Measurements from ENCODE around the gene FBRSL1.
A peak's percentile ranks its signal among the peaks of the same experiment; 100 is the strongest.

Gene FBRSL1

DNA sequence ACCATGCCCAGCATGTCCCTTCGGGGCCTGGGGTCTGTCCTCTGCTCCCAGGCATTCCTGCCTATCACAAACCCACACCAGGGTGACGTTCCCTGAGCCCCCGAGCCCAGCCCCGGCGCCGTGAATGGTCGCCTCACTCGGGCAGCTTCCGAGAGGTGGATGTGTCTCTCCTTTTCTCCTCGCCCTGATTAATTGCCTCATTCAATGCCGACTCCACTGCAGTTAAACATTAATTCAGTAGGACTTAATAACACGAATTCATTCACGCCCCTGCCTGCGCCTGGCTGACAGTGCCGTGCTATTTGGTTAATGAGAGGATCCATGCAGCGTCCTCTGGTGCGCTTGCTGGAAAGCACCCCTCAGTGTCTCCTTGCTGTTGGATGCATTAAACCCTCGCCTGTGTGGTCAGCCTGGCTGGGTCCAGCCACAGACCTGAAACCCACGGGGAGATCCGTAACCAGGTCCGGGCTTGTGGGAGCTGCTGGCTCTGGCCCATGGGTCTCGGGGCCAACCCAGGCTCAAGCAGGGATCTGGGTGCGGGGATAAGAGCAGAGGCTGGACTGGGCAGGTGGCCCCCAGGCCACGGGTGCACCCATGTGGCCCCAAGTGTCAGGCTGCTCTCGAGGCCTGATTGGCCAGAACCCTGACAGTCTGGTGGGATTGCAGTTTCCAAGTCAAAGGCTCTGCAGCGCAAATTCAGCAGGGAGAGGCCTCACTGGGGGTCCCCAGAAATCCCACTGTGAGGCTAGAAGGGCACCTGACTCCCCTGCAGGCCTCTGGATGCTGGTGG is 55.4 kb downstream of the FBRSL1 start:
- no peak for DNase-seq

DNA sequence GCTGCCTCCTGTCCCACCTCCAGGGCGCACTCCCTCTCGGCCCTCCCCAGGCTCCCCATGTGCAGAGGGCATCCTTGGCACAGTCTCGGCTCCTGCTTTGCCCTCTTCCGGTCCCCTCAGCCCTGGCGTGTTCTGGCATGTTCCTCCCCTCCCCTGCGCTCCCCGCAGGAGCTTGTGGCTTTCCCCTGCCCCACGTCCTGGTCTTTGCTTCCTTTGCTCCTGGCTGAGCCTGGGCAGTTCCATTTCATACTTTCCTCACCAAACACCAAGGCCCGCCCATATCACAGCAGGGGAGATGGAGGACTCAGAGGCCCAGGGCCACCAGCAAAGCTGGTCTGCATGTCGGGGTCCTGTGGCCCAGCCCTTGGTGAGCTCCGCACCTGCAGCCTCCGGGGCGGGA is 56.0 kb downstream of the FBRSL1 start:
- no peak for DNase-seq

DNA sequence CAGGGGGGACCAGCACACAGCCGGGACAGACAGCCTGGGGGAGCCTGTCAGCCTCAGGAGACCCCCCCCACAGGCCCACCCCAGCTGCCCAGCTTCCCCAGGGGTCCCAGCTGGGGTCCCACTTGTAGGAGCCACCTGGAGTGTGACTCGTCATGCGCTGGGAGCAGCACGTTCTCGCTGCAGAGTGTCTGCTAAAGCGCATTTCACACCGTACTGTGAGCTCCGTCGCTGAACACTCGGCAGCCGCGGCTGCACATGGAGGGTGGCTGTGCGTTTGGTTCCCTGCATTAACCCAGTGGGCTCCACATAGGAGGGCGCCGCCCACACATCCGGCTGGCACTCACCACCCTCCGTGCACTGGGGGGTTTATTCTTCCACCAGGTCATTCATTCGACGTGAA is 56.7 kb downstream of the FBRSL1 start:
- DNase-seq = no peak

DNA sequence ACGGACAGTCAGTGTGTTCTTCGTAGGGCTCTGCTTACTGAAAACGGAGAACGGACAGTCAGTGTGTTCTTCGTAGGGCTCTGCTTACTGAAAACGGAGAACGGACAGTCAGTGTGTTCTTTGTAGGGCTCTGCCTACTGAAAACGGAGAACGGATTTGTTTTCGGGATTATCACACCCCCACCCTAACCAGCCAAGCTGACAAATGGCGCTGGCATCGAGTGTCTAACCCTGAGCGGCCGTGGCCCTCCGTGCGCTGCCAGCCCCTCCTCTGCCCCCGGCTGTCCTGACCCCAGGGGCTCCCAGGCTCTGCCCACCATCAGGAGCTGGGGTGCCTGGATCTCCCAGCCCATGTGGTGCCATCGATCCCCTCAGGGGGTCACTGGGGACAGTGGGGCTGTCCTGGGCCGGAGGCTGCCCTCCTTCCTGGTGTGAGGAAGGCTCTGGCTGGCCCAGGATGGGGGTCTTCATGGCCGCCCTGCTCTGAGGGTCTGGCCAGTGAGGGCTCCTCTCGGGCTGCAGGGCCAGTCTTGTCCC is 57.3 kb downstream of the FBRSL1 start:
- DNase-seq = no peak

DNA sequence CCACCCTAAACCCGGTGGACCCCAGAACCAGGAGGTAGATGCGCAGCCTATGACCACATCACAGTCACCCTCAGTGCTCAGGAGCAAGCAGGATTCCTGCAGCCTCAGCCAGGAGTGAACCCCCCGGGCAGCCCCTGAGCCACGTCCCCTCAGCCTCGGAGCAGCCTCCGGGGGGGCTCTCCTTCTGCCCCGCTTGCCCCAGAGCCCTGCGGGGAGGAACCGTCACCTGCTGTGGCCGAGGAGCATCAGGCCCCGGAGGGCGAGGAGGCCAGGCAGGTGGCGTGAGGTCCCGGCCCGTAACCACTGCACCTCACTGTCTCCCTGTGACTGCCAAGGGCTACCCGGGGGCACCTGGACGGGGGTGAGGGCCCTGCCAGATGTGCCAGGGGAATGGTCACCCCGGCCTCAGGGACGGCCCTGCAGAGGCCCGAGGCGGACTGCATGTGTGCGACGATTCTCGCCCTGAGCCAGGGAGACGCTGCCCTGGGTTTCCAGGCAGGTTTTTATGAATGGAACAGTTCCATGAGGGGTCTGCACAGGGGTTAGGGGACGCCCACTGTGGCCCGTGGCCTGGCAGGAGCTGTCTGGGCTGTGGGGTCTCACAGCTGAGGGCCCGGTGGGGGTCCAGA is 58.6 kb downstream of the FBRSL1 start:
- no peak for DNase-seq

DNA sequence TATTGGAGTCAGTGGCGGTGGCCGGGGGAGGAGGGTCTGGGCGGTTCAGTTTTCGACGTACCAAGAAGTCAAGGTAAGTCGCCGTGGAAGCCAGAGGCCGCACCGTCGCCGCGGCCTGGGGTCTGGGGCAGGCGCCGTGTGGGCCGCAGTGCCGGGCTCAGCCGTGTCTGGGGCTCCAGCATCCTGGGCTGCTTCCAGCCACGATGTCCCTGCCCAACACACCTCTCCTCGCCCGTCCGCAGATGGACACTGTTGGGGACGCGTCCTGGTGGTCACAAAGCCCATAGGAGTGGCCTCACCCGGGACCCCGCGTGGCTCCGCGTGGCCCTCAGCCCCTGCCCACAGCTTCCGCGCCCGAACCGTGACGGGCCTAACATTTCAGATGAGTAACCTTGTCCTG is 59.1 kb downstream of the FBRSL1 start:
- no peak for DNase-seq

DNA sequence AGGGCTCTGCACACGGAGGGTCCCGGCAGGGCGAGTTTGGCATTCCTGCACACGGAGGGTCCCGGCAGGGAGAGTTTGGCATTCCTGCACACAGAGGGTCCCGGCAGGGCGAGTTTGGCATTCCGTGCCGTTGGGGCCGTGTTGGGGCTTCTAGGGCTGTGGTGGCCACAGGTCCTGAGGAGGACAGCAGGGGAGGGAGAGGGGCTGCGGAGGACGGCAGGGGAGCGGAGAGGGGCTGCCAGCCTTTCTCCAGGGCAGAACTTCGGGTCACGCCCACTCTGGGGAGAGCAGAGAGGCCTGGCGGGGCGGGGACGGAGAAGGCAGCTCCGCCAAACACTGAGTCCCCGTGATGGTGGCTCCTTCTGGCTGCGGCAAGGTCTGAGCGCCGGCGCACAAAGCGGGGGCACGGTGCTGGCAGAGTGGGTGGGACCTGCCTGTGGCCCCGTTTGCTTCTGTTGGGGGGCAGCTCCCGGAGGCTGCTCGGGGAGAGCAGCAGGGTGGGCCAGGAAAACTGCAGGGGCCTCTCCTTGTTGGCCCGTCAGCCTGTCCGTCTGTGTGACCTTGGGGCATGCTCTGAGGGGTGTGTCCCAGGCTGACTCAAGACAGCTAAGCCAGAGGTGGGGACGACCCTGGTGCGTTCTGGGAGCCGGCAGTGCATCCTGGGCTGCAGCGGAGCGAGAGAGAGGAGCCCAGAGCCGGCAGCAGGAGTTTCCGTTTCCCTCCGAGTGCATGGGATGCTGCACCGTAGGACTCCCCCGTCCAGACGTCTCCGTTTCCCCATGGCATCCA is 60.3 kb downstream of the FBRSL1 start:
- no peak for DNase-seq

DNA sequence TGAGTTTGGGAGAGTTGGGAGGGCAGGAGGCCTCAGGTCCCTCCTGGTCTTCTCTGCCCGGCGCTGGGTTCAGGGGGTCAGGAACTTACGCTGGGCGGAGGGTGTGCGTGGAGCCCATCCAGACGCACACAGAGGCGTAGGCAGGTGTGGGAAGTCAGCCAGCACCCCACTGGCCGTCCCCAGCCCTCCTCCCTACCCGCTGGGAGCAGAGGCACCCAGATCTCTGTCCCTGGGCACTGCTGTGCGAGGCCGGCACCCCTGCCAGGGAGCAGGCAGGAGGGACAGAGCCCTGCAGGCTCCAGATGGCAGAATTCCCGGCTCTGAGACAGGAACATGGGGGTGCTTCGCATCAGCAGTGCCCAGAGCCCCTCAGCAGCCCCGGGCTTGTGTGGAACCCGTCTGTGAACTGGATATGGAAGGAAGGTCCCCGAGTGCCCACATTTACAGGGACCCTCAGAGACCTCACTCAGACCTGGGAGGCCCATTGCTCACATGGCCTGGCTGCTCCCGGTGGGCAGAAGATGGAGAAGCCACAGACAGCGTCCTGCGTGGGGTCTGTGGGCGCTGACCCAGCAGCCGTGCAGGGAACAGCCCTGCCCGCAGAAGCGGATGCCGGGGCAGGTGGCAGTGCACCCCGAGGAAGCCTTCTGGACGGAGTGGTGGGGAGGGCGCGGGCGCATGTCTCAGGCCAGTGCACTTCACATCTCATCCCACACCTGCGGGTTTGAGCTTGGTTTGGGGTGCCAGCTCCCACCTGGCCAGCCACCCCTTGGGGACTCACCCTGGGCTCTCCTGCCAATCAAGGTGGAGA is 61.1 kb downstream of the FBRSL1 start:
- no peak for DNase-seq

DNA sequence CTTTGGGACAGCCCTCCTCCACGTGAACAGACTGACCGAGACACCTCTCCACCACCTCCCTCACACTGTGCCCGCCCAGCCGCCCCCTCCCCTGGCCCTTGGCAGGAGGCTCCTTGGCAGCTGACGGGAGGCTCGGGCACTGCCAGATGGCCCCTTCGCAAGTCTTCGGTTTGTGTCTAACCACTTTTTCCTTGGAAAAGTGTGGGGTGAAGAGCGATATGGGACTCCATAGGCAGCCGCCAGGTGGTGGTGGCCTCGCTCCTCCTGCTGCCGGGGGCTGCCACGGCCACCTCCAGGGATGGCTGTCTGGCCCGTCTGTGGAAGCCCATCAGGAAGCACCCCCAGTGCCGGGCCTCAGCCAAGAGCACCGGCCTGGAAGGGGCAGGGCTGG is 61.7 kb downstream of the FBRSL1 start:
- no peak for DNase-seq

DNA sequence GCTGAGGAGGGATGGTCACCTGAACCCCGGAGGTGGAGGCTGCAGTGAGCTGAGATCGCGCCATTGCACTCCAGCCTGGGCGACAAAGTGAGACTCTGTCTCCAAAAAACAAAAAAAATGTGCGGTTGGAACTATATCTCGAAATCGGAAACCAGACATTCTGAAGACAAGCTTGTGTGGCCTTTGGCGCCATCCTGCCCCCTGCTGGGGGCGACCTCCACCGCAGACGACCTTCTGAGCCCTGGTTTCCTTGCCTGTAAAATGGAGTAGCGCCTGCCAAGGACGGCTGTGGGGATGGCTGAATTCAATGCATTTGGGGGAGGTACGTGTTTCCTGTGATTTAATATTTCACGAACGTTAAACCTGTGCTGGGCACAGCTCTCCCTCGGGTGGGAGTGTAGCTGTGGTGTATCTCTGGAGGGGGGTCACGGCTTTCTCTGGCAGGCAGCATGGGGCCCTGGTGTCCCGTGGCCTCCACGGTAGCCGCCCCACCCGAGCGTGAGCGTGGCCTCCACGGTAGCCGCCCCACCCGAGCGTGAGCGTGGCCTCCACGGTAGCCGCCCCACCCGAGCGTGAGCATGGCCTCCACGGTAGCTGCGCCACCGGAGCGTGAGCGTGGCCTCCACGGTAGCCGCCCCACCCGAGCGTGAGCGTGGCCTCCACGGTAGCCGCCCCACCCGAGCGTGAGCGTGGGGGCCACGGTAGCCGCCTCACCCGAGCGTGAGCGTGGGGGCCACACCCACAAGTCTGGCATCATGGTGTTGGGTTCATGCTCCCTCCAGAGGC is 65.1 kb downstream of the FBRSL1 start:
- peak; percentile 86 to 89 for DNase-seq

DNA sequence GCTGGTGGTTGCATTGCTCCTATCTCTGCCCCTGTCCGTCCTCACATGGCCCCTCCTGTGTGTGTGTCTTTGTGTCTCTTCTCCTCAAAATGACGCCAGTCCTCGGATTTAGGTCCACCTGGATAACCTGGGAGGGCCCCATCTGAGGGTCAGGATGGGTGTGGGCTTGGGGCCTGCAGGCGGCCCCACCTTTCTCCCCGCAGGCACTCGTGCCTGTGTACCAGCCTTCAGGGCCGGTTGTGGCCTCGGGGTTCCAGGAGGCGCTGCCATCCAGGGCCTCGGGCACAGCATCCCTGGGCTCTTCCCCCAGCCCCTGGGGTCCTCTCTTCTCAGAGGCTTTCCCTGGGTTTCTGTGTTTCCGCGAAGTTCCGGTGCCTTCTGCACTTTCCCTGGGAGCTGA is 65.7 kb downstream of the FBRSL1 start:
- DNase-seq = no peak

DNA sequence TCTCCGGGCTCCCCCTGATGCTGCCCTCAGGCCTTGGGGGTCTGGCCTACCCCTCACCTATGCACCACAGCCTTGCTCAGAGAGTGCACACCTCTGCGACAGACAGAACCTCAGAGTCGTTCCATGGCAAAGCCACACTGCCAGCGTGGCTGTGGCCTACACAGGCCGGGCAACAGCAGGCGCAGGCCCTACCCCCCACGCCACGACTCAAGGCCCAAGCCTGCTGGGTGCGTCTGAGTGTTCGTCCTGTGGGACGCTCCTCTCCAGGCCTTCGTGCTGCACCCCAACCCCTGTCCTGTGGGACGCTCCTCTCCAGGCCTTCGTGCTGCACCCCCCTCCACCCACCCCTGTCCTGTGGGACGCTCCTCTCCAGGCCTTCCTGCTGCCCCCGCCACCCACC is 66.3 kb downstream of the FBRSL1 start:
- no peak for DNase-seq

DNA sequence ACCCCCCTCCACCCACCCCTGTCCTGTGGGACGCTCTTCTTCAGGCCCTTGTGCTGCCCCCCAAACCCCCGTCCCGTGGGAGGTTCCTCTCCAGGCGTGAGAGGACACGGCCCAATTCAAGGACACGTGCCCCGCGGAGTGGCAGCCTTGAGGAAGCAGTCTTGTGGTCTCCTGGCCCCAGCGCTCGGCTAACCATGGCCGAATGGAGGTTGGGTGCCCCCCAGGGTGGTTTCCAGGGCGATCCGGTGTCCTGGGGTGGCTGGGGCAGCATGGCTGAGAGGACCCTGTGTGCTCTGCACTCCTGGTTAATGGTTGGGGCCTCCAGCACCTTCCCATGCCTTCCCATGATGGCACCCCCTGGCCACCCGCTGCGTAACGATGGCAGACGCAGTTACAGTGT is 66.8 kb downstream of the FBRSL1 start:
- no peak for DNase-seq

DNA sequence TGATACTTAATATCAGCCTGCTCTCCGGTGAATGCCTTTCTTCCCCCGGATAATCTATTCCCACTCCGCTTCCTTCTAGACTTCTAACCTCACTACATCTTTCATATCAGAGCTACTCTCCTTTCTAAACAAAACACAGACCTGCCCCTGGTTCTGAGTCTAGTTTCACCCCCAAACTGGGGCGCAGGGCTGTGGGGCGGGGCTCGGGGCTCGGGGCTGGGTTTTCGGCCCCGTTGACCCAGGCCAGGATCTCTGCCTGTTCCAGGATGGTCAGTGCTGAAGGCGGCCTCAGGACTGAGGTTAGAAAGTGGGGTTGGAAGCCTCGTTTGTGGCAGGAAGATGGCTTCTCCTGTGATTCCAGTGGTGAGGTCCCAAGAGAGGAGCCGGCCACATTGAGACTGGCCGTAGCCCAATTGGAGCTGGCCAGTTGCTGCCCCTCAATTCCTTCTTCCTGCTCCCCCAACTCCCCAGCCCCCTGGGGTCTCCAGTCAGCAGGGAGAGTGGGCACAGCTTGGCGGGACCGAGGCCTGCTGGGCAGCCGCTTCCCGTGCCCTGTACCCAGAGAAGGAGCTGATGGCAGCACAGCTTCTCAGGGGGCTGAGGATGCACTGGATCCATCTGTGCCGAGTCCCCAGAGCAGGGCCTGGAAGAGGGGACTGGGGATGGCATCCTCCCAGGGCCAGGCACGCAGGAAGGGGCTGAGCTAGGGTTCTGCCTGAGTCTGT is 67.5 kb downstream of the FBRSL1 start:
- DNase-seq = no peak

DNA sequence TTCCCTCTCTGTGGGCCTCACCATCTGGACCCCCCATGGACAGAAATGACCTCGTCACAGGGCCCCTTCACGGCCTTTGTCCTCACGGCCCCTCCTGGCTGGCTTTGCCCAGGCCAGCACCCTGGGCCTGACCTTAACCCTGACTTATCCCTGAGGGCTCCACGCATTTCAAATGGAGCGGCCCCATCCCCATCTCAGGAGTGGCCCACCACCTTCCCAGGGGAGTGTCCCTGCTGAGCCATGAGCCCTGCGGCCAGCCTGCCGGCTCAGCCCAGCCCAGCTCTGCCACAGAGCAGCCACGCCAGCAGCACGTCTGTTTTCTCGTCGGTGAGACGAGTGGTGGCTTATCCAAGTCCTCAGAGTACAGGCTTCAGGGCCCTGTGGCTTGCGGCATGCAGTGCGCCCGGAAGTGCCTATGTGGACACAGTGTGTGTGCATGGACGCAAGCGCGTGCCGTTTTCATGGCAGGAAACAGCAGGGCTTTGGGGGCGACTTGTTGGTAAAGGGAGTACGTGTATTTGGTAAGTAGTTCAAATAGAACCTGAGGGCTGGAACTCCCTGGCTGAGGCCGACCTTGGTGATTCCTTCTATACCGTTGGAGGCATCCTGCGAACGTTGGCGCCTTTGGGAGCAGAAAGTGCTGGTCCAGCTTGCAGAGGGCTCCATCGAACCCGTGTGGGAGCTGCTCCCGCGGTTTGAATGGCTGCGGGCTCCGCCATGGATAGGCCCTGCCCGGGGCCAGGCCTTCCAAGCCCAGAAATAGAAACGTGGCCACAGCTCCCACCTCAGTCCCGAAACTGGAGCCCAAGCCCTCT is 68.3 kb downstream of the FBRSL1 start:
- DNase-seq = peak; percentile 72 to 73

DNA sequence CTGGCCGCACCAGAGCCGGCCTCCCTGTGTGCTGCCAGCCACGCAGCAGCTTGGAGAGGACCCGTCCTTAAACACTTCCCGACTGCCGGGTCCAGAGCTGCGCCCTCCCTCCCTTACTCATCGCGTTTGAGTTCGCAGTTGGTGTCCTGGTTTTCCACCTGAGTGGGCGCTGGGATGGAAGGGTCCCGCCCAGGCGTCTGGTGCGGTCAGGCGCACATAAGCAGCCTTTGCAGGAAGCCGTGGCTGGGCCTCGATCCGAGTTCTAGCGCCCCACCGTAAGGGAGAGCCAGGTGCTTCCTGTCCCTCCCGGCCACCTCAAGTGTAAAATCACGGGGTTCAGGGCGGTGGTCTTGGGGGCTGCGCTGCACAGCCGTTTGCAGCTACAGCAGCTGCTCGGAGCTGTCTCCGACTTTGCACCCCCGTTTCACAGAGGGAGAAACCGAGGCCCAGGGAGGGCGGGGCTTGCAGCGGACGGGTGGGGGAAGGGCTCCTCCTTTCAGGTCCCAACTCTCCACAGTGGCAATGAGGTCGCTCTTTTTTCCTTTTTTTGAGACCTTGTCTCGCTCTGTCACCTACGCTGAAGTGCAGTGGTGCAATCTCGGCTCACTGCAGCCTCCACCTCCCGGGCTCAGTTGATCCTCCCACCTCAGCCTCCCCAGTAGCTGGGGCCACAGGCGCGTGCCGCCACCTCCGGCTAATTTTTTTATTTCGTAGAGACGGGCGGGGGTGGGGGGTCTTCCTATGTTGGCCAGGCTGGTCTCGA is 69.1 kb downstream of the FBRSL1 start:
- peak; percentile 32 to 33 for DNase-seq

DNA sequence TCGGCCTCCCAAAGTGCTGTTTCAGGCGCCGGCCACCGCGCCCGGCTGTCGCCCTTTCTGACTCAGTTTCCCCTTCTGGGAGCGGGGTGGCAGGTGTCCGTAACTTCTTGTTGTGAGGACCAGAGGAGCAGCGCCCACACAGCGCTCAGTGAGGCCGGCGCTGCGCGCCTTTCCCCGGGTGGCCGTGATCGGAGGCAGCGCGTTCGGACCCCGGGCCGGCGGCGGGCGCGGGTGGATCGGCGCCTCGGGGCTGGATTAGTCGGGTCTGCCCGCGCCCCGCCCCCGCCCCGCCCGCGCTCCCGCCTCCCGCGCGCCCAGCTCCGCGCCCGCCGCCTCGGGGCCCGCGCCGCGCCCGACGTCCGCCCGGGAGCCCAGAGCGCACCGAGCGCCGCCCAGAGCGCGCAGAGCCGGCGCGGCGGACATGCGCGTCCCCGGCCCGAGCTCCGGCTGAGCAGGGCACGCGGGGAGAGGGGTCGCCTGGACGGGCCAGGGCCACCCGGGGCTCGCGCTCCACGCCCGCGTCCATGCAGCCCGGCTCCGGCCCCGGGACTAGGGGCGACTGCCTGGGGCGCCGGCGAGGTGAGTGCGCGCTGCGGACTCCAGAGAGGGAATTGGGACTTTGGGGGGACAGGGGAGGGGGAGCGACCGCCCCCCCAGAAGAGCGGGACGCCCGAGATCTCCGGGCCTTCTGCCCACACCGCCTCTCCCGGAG is 69.9 kb downstream of the FBRSL1 start:
- DNase-seq = peak; percentile 11 to 24

DNA sequence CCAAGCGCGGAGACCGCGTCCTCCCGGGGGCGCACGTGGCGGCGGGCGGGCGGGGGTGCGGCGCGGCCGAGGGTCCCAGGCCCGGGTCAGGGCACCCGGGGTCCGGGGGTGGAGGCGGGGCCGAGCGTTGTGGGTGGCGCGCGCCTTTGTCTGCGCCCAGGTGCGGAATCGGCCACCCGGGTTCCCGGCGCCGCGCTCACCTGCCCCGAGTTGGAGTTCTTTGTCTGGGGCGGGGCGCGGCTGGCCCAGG is 70.3 kb downstream of the FBRSL1 start:
- no peak for DNase-seq

All from Kasumi-1 (cell line).